MCF 10A (cell line): ENCODE data around the gene KCNIP1. TPM values are rescaled to one million over a fixed set of nuclear protein-coding genes. Genes with fewer than 3 reads are reported as not detected.

Experiments
- BruUV-seq: library from RNA; stranded (reverse); fragments of 400-500 nt; replicated peaks from 2 replicates; lab custom pipeline; 2021; lab: Mats Ljungman, UMichigan
- CTCF ChIA-PET: fragments of 300-600 bp; sonication (Branson Sonifier 250); formaldehyde crosslinking; extraction: SDS; loops from one replicate; lab custom pipeline; 2021; ENCODE audit warnings: antibody characterized with exemption, inconsistent platforms; lab: Yijun Ruan, JAX
- POLR2A ChIA-PET: fragments of 300-600, 350-650 bp; sonication (Branson Sonifier 250); formaldehyde crosslinking; extraction: SDS; loops from one replicate; lab custom pipeline; 2020; ENCODE audit warnings: antibody characterized with exemption, inconsistent platforms; lab: Yijun Ruan, JAX
- DNase-seq: peaks from one replicate; pipeline ENCODE4 v3.0.0-alpha.2; 2018; ENCODE audit not compliant: unreplicated experiment
- H3K27ac Mint-ChIP-seq: one replicate; pipeline ENCODE4 v1.8.0; 2022; ENCODE audit warnings: mild to moderate bottlenecking, low read depth, mixed read lengths; ENCODE audit not compliant: unreplicated experiment
- H3K27me3 Mint-ChIP-seq: one replicate; pipeline ENCODE4 v1.8.0; 2022; ENCODE audit warnings: mixed read lengths; ENCODE audit not compliant: insufficient read depth, unreplicated experiment
- H3K36me3 Mint-ChIP-seq: one replicate; pipeline ENCODE4 v1.8.0; 2022; ENCODE audit warnings: mild to moderate bottlenecking, moderate library complexity, mixed read lengths; ENCODE audit not compliant: insufficient read depth, unreplicated experiment
- H3K4me1 Mint-ChIP-seq: one replicate; pipeline ENCODE4 v1.8.0; 2022; ENCODE audit warnings: mixed read lengths; ENCODE audit not compliant: insufficient read depth, unreplicated experiment
- H3K4me3 Mint-ChIP-seq: one replicate; pipeline ENCODE4 v1.8.0; 2022; ENCODE audit warnings: mild to moderate bottlenecking, moderate library complexity, mixed read lengths; ENCODE audit not compliant: unreplicated experiment
- H3K9me3 Mint-ChIP-seq: one replicate; pipeline ENCODE4 v1.8.0; 2022; ENCODE audit warnings: mixed read lengths; ENCODE audit not compliant: unreplicated experiment
- intact Hi-C: fragments of 100-400 bp; cut with micrococcal nuclease; formaldehyde crosslinking; loops from 2 replicates; pipeline ENCODE4 v1.14.1; 2022
- total RNA-seq: library from RNA; stranded (reverse); gene quantifications from 2 replicates; pipeline ENCODE4 v1.2.3, GENCODE V29; 2022
- TF ChIP-seq, protein P1 (sequence below): fragments of 200-600 bp; IDR thresholded peaks from one replicate; pipeline ENCODE4 v1.8.0; 2022; ENCODE audit warnings: antibody characterized with exemption, mild to moderate bottlenecking; ENCODE audit not compliant: unreplicated experiment

KCNIP1 gene
- total RNA-seq, 1 experiment from 2014 or later: not detected

DNA sequence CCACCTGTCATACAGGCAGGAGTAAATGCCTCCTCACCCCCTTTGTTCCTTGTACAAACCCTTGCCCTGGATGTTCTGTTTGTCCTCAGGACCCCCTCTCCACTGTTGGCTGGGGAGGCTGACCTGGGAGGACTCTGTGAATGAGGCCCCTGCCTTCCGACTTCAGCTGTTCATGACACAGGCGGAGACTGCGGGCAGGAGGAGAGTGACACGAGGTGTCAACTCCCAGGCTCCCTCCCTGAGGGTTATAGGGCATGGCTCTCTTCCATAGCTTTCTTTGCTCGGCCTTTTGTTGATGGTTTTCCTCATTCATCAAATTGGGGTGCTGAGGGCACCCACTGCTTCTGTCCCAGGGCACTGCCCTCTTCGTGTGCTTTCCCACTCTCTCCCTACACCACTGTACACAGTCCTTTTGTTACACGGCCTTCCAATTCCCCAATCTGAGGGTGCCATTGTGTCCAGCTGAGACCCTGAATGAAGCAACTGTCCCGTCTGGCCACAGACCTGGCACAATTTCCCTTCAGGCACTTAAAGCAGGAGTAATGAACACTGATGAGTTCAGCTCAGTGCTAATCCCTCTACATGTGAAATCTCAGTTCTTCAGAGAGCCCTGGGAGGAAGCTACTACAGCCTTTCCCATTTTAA, 33.8 kb downstream of the KCNIP1 start:
- no peak overlapping the region for H3K4me3 Mint-ChIP-seq
- intact Hi-C loops: no loop called here
- H3K4me1 Mint-ChIP-seq: no peaks in the 10 kb centered on the region
- peaks cover 33% of the 10 kb centered on the region for H3K27me3 Mint-ChIP-seq
- H3K36me3 Mint-ChIP-seq: no peaks in the 10 kb centered on the region
- TF ChIP-seq, protein P1, sequence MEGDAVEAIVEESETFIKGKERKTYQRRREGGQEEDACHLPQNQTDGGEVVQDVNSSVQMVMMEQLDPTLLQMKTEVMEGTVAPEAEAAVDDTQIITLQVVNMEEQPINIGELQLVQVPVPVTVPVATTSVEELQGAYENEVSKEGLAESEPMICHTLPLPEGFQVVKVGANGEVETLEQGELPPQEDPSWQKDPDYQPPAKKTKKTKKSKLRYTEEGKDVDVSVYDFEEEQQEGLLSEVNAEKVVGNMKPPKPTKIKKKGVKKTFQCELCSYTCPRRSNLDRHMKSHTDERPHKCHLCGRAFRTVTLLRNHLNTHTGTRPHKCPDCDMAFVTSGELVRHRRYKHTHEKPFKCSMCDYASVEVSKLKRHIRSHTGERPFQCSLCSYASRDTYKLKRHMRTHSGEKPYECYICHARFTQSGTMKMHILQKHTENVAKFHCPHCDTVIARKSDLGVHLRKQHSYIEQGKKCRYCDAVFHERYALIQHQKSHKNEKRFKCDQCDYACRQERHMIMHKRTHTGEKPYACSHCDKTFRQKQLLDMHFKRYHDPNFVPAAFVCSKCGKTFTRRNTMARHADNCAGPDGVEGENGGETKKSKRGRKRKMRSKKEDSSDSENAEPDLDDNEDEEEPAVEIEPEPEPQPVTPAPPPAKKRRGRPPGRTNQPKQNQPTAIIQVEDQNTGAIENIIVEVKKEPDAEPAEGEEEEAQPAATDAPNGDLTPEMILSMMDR: no peak
- H3K9me3 Mint-ChIP-seq: no peaks in the 10 kb centered on the region
- POLR2A ChIA-PET: no interaction called here
- CTCF ChIA-PET: interaction anchor here (0.7 to 1.9 kb wide), 5 partner anchors 10 to 255 kb away, joined by 3 to 5 read pairs (median 3); no protein-coding TSS in a partner anchor
- no peak overlapping the region for H3K27ac Mint-ChIP-seq
- BruUV-seq: no TSS peak
- no peak for DNase-seq

DNA sequence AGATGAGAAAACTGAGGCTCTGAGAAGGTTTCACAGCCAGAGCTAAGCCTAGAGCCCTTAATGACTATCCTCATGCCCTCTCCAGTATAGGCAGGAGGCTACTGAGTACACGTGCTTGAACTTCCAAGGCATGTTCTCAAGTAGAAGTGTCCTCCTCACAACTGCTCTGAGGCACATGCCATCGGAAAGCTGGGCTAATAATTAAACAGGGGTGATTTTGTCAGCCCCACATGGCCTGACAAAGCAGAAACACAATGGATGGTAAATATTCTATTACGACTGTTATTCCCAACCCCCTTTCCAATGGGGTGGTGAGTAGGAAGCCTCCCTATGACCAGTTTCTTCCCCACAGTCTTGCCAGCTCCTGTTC, 34.3 kb downstream of the KCNIP1 start:
- no peak overlapping the region for H3K27ac Mint-ChIP-seq

DNA sequence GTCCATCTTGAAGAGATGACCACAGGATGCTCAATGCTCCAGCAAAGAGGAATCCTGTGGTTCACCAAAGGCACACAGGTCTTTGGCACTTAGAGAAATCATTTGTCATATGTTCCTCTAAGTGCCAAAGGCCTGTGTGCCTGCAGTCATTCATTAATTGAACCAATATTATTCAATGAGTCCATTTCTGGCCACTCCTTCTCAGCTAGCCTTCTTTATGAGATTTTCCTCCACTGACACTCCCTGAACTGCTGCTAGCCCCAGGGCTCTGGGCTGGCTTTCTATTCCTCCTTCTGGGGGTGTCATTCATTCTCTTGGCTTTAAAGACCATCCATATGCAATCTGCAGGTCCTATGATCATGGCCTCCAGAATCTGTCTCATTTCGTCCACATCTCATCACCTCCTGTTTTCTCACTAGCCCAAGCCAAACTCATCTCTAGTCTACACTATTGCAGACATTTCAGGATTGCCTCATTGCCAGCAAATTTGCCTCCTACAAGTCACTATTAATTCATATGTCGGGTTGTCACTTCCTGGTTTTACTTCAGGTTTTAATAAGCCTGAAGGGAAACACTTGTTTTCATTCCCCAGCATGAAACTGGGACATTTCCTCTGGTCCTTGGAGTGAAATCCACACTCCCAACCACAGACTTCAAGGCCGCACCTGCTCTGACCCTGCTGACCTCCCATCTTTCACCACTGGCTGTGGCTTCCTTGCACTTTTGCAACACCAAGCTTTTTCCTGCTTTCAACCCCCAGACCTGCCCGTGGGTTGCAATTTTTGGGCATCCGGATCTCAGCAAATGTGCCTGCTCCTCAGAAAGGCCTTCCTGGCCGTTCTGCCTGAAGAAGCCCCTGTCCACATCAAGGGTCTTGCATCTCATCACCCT, 35.1 kb downstream of the KCNIP1 start:
- ChIA-PET POLR2A (no interaction called here), CTCF (interaction anchor here (0.7 to 1.2 kb wide), 4 partner anchors 24 to 273 kb away, joined by 3 to 4 read pairs (median 3); no protein-coding TSS in a partner anchor)
- no peaks in the 10 kb centered on the region for H3K36me3 Mint-ChIP-seq
- no peaks in the 10 kb centered on the region for H3K4me1 Mint-ChIP-seq
- intact Hi-C loops: no loop called here
- no peak overlapping the region for H3K4me3 Mint-ChIP-seq
- H3K9me3 Mint-ChIP-seq: no peaks in the 10 kb centered on the region
- H3K27ac Mint-ChIP-seq: no peak overlapping the region
- DNase-seq: no peak
- peaks cover 30% of the 10 kb centered on the region for H3K27me3 Mint-ChIP-seq
- TF ChIP-seq, protein P1: no peak
- no TSS peak for BruUV-seq

More for the DNA sequence above, 34.3 kb downstream of the KCNIP1 start:
- TF ChIP-seq, protein P1: no peak
- intact Hi-C loops: no loop called here
- BruUV-seq: no TSS peak
- peaks cover 33% of the 10 kb centered on the region for H3K27me3 Mint-ChIP-seq
- H3K4me3 Mint-ChIP-seq: no peak overlapping the region
- ChIA-PET POLR2A (no interaction called here), CTCF (interaction anchor here (0.7 to 1.9 kb wide), 4 partner anchors 9 to 86 kb away, joined by 3 to 5 read pairs (median 4); no protein-coding TSS in a partner anchor)
- no peaks in the 10 kb centered on the region for H3K9me3 Mint-ChIP-seq
- H3K4me1 Mint-ChIP-seq: no peaks in the 10 kb centered on the region
- H3K36me3 Mint-ChIP-seq: no peaks in the 10 kb centered on the region
- no peak for DNase-seq

DNA sequence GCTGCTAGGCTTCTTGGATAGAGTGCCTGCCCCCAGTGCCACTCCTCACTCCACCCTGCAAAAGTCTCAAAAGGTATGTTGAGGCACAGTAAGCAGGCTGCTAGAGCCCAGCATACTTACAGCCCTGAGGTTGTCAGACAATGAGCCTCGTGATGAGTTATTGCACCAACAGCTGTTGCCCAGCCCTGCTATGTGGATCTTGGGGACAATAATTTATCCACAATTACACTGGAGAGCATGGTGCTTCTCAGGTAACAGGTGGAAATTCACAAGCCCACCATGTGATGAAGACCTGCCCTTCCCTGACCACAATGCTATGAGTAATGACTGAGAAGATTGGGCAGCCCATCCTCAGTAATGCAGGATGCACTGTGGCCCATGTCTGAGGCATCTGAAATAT, 36.5 kb downstream of the KCNIP1 start:
- TF ChIP-seq, protein P1: no peak

More for the DNA sequence above, 36.5 kb downstream of the KCNIP1 start:
- intact Hi-C loops: no loop called here
- Mint-ChIP-seq H3K27ac (no peak overlapping the region), H3K27me3 (peaks cover 27% of the 10 kb centered on the region), H3K4me3 (no peak overlapping the region), H3K4me1 (no peaks in the 10 kb centered on the region), H3K9me3 (peaks cover 7% of the 10 kb centered on the region), H3K36me3 (no peaks in the 10 kb centered on the region)
- BruUV-seq: no TSS peak
- ChIA-PET POLR2A (no interaction called here), CTCF (interaction anchor here (0.6 to 1.2 kb wide), 4 partner anchors 22 to 105 kb away, joined by 3 to 4 read pairs (median 3); no protein-coding TSS in a partner anchor)
- no peak for DNase-seq
